ENCODE data around the gene CLCNKA.
A peak's percentile ranks its signal among the peaks of the same experiment; 100 is the strongest.

The CLCNKA gene

DNA sequence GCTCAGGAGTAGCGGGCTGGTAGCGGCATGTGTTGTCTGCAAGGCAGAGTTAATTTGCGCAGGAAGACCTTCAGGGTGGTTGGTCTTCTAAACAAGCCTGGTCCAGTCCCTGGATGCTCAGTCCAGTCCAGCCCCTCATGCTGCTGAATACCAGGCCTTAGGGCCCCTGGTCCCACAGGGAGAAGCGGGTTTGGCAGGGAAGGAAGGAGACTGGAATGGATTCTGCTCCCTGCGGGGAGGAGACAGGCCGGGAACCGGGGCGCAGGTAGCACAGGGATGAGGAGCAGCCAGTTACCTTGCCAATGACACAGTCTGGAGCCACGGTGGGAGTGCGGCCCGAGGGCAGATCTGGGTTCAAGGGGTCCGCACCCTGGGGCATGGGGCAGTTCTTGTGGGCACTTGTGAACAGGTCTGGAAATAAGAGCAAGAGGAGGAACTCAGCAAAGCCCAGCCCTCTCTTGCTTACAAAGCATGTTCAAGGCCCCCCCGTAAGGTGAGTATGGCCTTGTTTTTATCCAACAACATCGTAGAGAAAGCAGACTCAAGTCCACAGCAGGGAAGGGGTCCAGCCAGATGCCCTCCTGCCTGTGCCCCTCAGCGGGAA, 41.5 kb downstream of the CLCNKA start:
- no peak for DNase-seq (ENCODE audit: low spot score)

DNA sequence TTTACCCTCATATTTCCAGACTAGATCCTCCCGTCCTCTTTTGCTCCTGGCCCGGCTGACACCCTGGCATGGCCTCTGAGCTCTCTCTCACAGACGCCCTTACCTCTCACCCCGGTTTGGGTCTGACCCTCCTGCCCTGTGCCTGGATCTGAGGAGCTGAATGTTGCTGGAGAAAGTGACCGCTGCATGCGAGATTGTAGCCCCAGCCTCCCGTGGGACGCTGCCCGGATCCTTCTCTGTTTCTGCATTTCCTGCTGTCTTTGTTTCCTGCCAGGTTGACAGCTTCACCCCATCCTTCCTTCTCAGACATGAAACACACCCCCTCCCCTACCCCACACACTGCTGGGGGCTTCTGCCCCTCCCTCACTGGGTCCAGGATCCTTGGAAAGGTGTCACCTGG, 42.1 kb downstream of the CLCNKA start:
- no peak for DNase-seq (ENCODE audit: low spot score)

DNA sequence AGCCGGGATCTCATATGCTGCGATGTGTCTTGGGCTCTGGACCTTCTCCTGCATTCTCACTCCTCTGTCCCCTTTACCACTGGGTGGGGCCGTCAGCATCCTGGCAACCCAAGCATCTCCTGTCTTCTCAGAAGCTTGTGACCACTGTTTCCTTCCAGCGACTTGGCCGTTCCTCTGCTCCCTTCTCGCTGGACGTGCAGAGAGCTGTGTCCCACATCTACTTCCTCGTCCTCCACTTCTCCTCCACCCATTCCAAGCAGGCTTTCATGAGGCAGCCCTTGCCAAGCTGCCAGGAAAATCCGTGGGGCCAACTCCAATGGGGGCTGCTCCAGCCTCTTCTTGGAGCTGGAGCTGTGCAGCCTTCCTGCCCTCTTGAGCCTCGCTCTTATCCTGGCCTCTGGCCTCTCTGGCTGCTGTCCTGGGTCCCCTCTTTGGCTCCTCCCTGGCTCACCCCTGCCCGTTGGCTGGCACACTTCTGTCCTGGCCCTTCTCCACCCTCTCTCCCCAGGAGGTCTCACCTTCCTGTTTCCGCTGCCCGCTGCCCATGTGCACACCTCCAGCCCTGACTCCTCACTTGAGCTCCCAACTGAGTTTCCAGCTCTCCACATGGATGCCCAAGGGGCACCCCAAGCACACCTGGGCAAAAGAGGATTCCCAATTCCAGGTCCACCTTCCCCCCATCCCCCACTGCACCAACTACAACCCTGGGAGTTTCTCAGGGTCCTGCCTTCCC, 42.9 kb downstream of the CLCNKA start:
- DNase-seq (ENCODE audit: low spot score), result no peak

DNA sequence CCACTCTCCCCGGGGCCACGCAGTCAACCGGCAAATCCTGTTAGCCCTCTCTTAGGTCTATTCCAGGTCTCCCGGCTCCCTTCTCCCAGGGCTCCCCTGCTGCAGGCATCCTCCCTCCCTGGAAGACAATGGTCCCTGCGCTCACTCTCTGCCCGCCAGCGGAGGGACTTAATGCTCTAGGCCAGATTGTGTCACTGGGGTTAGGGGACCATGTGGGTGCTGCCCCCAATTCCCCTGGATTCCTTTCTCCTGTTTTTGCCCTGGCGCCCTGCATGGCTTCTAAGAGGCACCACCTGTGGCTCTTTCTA, 43.4 kb downstream of the CLCNKA start:
- no peak for DNase-seq (ENCODE audit: low spot score)

DNA sequence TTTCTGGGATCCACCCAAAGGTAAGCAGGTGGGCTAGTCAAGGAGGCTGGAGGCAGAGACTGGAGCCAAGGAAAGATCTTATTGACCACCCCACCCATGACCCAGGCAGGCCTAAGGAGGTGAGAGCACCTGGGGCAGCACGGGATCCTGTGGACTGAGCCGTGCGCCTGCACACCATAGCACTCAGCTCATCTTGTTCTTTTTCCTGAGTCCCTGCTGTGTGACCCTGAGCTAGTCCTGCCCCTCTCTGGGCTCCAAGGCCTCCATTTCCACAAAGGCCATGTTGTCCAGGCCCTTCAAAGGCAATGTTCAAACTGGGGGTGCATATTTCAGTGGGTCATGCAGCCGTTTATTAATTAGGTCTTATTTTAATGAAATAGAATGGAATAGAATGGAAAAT, 44.4 kb downstream of the CLCNKA start:
- no peak for DNase-seq (ENCODE audit: low spot score)

DNA sequence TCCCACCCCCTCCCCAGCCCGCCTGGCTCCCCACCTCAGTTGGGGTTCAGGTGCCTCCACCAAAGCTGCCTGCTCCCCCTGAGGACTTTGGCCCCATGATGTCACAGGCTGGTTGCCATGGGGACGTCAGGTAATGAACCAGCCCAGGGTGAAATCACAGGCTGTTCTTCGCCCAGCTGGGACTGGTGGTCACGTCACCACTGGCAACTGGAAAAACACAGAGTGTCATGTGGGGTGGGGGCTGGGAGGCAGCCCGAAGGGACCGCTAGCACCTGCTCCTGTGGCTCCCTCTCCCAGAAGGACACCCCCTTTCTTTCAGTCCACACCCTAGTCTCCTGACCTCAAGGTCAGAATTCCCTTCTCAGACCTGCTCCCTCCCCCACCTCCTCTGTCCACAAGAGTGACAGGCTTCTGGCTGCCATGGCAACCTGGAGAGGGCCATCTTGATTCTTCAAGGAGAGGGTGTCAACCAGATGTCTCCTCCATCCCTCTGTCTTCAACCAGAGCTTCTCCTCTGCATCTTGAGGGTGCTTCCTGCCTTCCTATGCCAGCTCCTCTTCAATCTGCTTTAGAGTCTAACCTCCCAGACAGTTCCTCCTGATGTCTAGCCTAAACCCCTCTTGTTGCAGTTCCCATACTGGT, 45.4 kb downstream of the CLCNKA start:
- peak; percentile 79 for DNase-seq (ENCODE audit: low spot score)

DNA sequence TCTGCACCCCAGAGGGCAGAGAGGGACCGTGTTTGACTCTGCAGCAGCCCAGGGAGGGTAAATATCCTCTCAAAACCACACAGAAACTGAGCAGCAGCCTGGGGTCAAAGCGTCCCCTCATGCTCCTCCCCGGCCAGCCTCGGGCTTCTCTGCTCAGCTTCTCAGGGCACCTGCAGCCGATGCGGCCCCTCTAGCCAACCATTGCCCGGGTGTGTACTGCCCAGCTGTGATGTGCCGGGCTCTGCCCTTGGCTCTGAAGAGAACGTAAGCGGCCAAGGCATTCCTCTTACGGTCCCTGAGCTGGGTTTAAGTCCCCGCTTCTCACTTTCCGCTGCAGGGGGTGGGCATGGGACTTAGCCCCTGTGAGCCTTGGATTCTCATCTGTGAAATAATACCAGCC, 46.1 kb downstream of the CLCNKA start:
- no peak for DNase-seq (ENCODE audit: low spot score)

DNA sequence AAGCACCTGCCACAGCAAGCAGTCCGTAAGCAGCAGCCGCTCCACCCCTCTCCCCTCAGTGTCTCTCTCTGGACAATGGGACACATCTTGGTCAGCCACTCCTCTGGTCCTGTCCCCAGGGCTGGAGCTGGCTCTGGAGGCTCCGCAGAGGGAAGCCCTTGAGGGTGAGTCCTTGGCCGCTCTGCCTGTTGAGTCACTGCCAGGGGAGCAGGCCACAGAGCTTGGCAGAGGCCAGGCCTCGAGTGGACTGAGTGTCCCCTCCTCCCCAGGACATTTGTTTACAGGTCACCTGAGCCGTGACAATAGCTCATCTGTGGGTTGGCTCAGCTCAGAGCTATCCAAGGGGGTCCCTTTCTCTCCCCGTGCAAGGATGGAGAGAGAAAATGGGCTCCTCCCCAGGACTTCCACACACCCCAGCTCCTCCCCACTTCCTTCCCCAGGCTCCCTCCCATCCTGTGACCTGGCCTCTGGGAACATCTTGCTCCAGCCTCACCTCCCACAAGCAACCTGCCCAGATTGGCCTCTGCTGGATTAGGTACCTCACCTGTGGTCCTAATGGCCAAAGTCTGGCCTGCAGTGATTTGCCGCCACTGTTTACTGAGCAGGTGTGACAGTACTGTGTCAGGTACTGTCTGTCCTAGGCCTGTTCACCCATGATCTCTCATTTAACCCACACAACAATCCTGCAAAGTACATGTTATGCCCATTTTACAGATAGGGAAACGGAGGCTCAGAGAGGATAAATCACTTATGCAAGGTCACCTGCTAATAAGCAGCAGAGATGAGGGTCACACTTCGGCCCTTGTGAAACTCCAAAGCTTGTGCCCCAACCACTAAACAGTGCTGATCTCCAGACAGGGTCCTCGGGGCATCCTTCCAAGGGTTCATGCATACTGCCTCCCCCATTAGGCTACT, 46.8 kb downstream of the CLCNKA start:
- DNase-seq (ENCODE audit: low spot score), result no peak

DNA sequence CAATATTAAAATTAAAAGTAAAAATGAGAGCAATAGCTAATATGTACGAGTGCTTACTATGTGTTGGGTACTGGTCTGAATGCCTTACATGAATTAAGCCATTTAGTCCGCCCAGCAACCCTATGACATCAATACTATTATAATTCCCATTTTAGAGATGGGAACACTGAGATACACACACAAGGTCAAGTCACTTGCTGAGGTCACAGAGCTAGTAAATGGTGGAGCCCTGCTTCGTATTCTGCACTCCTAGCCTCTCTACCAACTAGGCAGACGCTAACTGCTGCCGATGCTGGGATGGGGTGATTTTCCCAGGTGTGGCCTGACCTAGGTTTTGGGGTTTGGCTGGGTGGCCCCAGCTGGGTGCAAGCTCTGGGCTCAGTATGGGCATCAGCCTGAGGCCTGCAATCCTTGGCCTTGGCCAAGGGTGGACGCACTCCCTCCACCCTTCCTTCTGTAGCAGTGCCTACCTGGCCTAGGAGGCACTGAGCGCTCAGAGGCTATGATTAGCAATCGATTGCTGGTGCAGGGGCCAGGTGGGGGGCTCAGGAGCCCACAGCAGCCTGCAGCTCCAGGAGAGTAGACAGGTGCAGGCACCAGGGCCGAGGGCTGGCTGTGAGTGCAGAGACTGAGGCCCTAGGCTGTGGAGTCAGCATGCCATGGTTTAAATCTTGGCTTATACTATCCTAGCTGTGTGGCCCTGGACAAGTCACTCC, 49.0 kb downstream of the CLCNKA start:
- no peak for DNase-seq (ENCODE audit: low spot score)

DNA sequence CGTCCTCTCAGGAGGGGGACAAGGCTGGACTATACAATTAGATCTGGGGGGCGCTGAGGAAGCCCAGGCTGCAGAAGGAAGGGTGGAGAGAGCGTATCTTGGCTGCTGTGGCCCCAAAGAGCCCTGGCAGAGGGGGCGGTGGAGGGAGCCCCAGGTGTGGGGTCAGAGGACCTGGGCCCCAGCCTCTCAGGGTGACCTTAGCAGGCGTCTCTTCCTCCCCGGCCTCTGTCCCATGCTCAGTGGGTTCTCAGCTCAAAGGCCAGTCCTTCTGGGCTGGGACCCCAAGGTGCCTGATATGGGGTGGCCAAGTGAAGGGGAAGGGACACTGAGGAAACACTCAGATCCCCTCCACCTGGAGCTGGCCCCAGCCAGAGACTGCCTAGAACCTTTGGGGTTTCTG, 49.8 kb downstream of the CLCNKA start:
- DNase-seq (ENCODE audit: low spot score), result no peak

DNA sequence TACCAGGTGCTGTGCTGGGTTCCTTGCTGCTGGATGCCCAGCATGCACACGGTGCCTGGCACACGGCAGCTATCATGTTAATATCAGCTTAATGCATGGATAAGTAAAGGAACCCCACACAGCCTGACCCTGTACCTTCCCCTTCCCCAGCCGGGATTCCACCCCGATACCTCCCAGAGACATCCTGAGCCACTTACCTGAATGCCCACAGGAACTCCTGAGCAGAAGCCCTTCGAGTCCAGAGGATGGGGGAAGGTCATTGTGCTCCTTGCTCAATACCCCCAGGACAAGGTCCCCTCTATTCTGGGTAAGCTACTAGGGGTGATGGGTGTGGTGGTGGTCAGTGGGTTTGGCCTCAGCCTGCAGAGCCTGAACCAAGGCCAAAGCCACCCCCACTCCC, 50.3 kb downstream of the CLCNKA start:
- DNase-seq (ENCODE audit: low spot score), result no peak

DNA sequence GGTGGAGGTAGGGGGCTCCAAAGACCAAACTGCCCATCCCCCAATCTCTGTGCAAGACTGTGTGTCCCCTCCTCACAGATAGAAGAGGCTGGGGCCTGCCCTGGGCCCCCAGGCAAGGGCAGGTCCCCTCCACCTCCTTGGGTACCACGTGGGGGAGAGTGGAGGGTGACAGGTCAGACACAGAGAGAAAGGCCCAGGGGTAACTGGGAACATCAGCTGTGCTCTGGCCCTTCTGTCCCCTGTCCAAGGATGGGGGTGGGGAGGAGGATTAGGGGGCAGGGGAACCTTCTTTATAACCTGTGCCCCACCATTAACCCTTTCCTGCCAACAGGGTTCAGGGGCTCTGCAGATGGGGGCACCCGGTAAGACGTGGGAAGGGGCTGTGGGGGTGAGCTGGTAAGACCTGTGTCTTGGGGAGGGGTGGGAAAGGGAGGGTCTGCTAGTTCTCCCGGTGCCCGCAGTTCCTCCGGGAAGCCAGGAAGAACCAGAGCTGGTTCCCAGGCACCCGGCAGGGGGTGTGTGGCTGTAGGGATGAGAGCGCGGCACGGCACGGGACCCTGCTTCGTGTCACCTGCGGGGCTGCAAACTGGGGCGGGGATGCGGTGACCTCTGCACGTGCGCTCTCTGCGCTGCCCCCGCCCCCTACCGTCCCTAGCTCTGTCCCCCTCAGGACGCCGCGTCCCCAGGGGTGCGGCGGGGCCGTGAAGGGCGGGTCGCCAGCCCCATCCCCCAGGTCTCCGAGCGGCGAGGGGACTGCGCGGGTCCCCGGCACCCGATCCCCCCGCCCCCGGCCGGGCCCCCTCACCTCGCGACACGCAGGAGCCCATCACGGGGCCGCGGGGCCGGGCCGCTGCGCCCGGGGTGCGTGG, 51.0 kb downstream of the CLCNKA start:
- peak; percentile 51 for DNase-seq (ENCODE audit: low spot score)

DNA sequence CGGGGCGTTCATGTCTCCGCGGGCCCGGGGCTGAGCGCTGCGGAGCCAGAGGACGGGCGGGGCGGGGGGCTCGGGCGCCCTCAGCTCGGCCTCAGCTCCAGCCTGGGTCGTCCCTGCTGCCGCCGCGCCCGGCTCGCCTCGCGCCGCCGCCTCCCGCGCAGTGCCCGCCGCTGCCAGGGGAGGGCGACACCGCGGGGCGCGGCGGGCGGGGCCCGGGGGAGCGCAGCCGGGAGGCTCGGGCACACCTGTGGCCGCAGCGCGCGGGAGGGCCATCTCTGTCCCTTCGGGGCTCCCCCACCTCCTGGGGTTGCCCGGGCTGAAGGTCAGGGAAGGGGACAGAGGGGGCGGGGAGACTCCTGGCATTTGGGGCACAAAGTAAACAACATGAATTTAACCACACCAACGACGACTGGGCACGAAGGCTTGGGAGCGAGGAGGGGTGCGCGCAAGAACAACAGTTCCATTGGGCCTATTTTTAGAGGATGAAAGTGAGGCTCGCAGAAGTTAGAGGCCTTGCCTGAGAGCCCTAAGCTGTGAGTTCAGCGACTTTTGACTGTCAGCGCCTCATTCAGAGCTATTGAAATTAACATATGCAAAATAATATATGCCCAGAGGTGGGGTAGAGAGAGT, 51.8 kb downstream of the CLCNKA start, which contains the start of gene FAM131C:
TSS of gene FAM131C (minus strand) at position 162 of the 630 bp plus-strand sequence. CDS start 209 bp downstream, outside the sequence.
- DNase-seq (ENCODE audit: low spot score), result peak; percentile 75

DNA sequence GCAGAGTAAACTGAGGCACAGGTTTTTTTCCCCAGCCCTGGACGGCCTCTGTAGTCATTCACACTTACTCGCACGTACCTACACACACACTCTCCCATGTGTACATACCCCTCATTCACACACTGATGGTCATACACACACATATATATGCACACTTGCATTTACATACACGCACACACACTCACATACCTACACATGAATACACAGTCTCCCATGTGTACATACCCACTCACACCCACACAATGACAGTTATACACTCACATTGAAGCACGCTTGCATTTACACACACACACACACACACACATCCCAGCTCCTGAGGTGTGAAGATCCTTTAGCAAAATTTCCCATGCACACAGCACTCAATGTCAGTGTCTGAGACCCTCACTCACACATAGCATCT, 52.4 kb downstream of the CLCNKA start:
- DNase-seq (ENCODE audit: low spot score), result no peak

DNA sequence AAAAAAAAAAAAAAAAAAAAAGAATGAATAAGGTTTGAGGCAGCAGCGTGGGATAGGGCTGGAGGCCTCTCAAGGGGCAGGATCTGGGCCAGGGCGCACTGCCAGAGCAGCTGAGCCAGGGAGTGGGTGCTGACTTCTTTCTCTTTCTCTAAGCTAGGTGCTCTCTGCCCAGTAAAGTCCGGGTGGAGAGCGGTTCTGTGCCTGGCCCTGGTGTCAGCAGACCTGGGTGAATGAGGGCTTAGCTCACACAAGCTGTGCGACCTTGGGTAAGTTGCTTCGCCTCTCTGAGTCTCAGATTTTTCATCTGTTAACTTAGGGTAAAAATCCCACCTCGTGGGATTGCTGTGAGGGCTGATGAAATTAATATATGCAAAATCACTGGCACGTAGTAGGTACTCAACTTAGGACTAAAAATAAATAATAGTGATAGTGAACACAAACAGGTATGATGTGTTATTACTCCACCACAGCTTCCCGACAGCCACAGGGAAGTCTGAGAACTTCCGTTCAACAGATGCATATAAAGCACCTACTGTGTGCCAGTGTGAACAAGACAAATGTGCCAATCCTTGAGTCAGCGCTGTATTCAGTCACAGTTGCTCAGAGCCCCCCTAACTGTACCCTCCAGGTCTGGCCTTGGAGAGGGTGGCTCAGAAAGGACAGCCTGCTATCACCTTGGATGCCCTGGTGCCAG, 53.6 kb downstream of the CLCNKA start:
- no peak for DNase-seq (ENCODE audit: low spot score)

DNA sequence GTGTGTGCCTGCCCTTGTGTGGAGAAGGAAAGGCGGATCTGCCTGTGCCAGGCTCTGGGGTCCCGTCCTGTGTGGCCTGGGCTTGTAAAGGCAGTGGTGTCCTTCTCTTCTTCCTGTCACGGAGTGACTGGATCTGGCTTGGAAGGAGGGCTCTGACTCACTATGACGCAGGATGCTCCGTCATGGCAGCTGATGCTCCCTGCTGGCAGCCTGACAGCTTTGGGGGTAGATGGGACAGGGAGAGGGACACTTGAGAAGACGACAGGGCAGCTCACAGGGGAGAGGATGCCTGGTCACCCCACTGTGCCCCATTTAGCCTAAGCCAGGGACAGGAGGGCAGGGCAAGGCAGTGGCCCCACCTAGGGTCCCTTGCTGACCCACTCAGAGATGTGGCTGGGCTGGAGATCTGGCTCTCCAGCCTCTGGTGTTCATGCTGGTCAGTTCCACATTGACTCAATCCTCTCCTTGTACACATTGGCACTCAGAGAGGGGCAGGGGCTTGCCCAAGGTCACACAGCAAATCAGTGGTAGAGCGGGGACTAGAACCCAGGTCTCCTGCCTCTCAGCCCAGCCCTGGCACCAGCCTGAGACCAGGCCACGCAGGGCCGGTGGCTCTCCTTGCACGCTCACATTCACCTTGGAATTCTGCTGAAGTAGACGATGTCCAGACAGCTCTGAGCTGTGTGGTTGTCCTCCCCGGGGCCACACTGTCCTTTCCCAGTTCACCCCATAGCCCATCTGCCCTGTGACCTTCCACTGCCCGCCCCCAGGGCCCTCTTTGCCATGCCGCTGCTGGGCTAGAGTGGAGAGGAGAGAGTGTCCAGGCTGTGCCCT, 54.4 kb downstream of the CLCNKA start:
- no peak for DNase-seq (ENCODE audit: low spot score)

DNA sequence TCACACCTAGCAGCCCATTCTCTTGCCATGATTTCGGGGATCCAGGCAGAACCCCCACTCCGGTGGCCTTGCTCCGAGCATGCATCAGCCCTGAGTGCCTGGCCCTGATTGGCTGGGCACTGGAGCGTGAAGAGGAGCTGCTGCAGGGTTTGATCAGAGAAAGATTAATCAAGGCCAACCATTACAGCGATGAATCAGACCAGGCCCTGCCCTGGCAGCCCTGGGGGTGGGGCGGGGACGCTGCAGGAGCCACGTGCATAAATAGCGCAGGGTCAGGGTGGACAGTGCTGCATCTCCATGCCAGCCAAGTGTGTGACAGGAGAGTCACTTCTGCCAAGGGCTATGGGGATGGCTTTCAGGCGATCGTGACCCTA, 55.0 kb downstream of the CLCNKA start:
- no peak for DNase-seq (ENCODE audit: low spot score)

DNA sequence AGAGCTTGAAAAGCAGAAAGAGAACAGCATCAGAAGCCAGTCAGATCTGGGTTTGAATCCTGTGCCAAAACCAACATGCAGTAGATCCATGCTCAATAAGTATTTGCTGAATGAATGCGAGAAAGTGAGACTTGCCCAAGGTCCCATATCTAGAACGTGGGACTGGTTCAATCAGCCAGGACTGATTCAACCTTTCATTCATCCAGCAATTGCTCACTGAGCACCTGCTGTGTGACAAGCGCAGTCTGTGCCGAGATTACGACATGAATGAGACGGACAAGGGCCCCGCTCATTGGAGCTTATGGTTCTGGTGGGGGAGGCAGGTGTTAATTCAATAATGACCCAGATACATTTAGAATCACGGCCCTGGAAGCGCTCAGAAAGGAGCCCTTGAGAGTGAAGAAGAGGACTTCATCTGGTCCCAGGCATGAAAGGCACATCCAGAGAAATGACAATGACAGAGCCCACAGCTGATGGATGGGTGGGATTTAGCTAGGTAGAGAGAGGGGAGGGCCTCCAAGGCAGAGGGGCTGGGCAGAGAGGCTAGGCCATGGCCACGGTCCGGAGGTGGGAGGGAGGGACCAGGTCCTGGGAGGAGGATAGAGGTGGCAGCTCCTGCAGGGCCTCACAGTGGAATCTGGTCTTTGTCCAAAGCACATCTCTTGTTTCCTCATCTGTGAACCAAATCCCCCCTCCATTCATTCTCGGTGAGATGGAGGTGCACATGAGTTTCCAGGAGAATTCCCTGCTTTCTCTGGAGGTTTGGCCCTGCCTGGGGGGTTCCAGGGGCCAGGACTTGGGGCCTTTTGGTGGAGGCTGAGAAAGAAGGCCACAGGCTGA, 55.8 kb downstream of the CLCNKA start:
- DNase-seq (ENCODE audit: low spot score), result no peak
